Upper lobe of right lung (tissue), 1 donor: ENCODE measurements around the gene MARS2. TPM values are rescaled to one million over a fixed set of nuclear protein-coding genes. Genes with fewer than 3 reads are reported as not detected.
"Not testable (repeated sequence)": the region's sequence is repeated elsewhere in the genome, so short reads cannot be mapped to it uniquely, and the experiment has no call there.

Source experiments
- ATAC-seq: fragments of 200-7000 bp; cut with Tn5 transposase; one replicate; pipeline ENCODE4 v1.9.1; 2020; ENCODE audit warnings: mild to moderate bottlenecking, moderate library complexity
- DNase-seq: peaks from one replicate; pipeline ENCODE4 v3.0.0-alpha.2; 2020
- H3K27ac ChIP-seq: fragments of 200-600 bp; one replicate; pipeline ENCODE4 v1.8.0; 2022
- H3K27me3 ChIP-seq: fragments of 200-600 bp; one replicate; pipeline ENCODE4 v1.8.0; 2022; ENCODE audit warnings: mild to moderate bottlenecking
- H3K36me3 ChIP-seq: fragments of 200-600 bp; one replicate; pipeline ENCODE4 v1.8.0; 2022
- H3K4me1 ChIP-seq: fragments of 200-600 bp; one replicate; pipeline ENCODE4 v1.8.0; 2022
- H3K4me3 ChIP-seq: fragments of 200-600 bp; one replicate; pipeline ENCODE4 v1.8.0; 2022; ENCODE audit warnings: mild to moderate bottlenecking
- H3K9me3 ChIP-seq: fragments of 200-600 bp; one replicate; pipeline ENCODE4 v1.8.0; 2022
- CTCF ChIP-seq: fragments of 200-600 bp; IDR thresholded peaks from one replicate; pipeline ENCODE4 v1.8.0; 2022; ENCODE audit warnings: antibody characterized with exemption
- intact Hi-C: fragments of 100-400 bp; cut with DNase I; formaldehyde crosslinking; loops from one replicate; pipeline ENCODE4 v1.11.0; 2022
- total RNA-seq: library from RNA; stranded (reverse); fragmentation: NEBNext Ultra II Directional; extraction: Animal tissue kit (Norgen Biotek cat#: 25700); gene quantifications from one replicate; pipeline ENCODE4 v1.2.1, GENCODE V29; 2021
- donor health status: DM: no; HTN: yes; CAD: no; lungs with severe emphysema.

MARS2 gene
- total RNA-seq, 1 donor from 2014 or later: 6.5 TPM

GRCh38 chr2:197708331-197708730 is 3.2 kb downstream of the MARS2 start:
- Histone ChIP-seq H3K4me3 (no peak overlapping the region), H3K36me3 (peaks cover 3% of the 10 kb centered on the region), H3K9me3 (no peaks in the 10 kb centered on the region), H3K27me3 (no peaks in the 10 kb centered on the region), H3K4me1 (peaks cover 39% of the 10 kb centered on the region), H3K27ac (no peak overlapping the region)
- DNase-seq (no peak), ATAC-seq (no peak)
- intact Hi-C loops: no loop called here
- no peak for TF ChIP-seq CTCF

GRCh38 chr2:197709140-197709539 is 4.0 kb downstream of the MARS2 start:
- intact Hi-C loops, H3K4me3 ChIP-seq, H3K27me3 ChIP-seq, H3K9me3 ChIP-seq, H3K36me3 ChIP-seq, DNase-seq, ATAC-seq, H3K27ac ChIP-seq: not testable (repeated sequence)
- peaks cover 39% of the 10 kb centered on the region for H3K4me1 ChIP-seq

GRCh38 chr2:197710424-197711042 is 5.4 kb downstream of the MARS2 start:
- TF ChIP-seq CTCF: no peak
- intact Hi-C loops: no loop called here
- no peak for ATAC-seq

GRCh38 chr2:197711578-197711977 is 6.4 kb downstream of the MARS2 start:
- TF ChIP-seq CTCF: no peak
- Histone ChIP-seq H3K9me3 (no peaks in the 10 kb centered on the region), H3K4me1 (peaks cover 27% of the 10 kb centered on the region), H3K36me3 (peaks cover 3% of the 10 kb centered on the region), H3K27ac (no peak overlapping the region), H3K4me3 (no peak overlapping the region), H3K27me3 (no peaks in the 10 kb centered on the region)
- DNase-seq (no peak), ATAC-seq (no peak)
- intact Hi-C loops: no loop called here

More at GRCh38 chr2:197710424-197711042, 5.4 kb downstream of the MARS2 start:
- DNase-seq: no peak
- no peak overlapping the region for H3K4me3 ChIP-seq
- H3K27me3 ChIP-seq: no peaks in the 10 kb centered on the region
- H3K36me3 ChIP-seq: peaks cover 3% of the 10 kb centered on the region
- no peak overlapping the region for H3K27ac ChIP-seq
- peaks cover 33% of the 10 kb centered on the region for H3K4me1 ChIP-seq
- no peaks in the 10 kb centered on the region for H3K9me3 ChIP-seq

- no peak overlapping the region for H3K27ac ChIP-seq
- TF ChIP-seq CTCF: no peak
- peaks cover 3% of the 10 kb centered on the region for H3K36me3 ChIP-seq
- H3K9me3 ChIP-seq: no peaks in the 10 kb centered on the region
- peaks cover 10% of the 10 kb centered on the region for H3K4me1 ChIP-seq
- intact Hi-C loops: no loop called here
- no peak overlapping the region for H3K4me3 ChIP-seq
- DNase-seq (no peak), ATAC-seq (no peak)
- H3K27me3 ChIP-seq: no peaks in the 10 kb centered on the region
These were observed 8.1 kb downstream of the MARS2 start for GRCh38 chr2:197713271-197713670.

GRCh38 chr2:197717863-197718262 is 12.7 kb downstream of the MARS2 start:
- ATAC-seq: no peak
- TF ChIP-seq CTCF: no peak
- H3K4me3 ChIP-seq: no peak overlapping the region
- H3K27ac ChIP-seq: no peak overlapping the region
- no peaks in the 10 kb centered on the region for H3K27me3 ChIP-seq
- intact Hi-C loops: no loop called here
- DNase-seq: no peak
- H3K9me3 ChIP-seq: no peaks in the 10 kb centered on the region
- no peaks in the 10 kb centered on the region for H3K36me3 ChIP-seq
- no peaks in the 10 kb centered on the region for H3K4me1 ChIP-seq
